ENCODE results near the gene TLE4.

DNA sequence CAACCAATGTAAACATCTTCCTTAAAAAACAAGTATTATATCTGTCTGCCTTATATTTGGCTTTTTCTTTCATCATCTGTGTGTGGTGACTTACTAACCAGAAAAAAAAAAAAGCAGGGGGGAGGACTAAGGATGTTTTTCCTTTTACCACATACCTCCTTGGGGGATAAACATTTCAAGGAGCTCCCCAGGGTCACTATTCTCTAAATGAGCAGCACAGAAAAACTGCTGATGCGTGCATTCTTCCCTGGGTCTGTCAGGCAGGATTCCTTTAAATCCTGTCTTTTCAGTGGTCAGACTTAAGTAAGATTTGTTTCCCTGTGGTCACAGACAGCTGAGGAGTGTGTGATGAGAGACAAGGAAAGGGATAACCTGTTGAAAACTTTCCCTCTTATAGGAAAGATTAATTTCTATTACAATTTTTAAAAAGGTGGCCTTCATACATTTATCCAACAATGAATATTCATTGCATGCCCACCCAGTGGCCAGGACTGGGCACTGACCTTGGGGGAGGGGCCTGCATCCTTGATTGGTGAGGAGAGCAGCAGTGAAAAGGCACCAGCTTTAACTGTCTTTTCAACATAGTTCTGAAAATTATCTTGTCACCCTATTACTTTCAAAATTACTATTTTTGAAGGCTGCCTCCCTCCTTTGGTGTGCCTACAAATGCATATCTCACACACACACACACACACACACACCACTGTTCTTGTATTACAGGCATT lies 123.1 kb downstream of the TLE4 start:
- TF ChIP-seq, protein P1, sequence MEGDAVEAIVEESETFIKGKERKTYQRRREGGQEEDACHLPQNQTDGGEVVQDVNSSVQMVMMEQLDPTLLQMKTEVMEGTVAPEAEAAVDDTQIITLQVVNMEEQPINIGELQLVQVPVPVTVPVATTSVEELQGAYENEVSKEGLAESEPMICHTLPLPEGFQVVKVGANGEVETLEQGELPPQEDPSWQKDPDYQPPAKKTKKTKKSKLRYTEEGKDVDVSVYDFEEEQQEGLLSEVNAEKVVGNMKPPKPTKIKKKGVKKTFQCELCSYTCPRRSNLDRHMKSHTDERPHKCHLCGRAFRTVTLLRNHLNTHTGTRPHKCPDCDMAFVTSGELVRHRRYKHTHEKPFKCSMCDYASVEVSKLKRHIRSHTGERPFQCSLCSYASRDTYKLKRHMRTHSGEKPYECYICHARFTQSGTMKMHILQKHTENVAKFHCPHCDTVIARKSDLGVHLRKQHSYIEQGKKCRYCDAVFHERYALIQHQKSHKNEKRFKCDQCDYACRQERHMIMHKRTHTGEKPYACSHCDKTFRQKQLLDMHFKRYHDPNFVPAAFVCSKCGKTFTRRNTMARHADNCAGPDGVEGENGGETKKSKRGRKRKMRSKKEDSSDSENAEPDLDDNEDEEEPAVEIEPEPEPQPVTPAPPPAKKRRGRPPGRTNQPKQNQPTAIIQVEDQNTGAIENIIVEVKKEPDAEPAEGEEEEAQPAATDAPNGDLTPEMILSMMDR (IDR thresholded peaks at IDR 0.05) = no peak
- no peak for TF ChIP-seq ZFX (IDR thresholded peaks at IDR 0.05; ENCODE audit: borderline replicate concordance)
